WTC11 (cell line): Measurements from ENCODE around the gene PDSS2. TPM values are rescaled to one million over a fixed set of nuclear protein-coding genes. Genes with fewer than 3 reads are reported as not detected.
"Not testable (repeated sequence)": the region's sequence is repeated elsewhere in the genome, so short reads cannot be mapped to it uniquely, and the experiment has no call there.

Source experiments
- ATAC-seq: fragments of 200-7000 bp; cut with Tn5 transposase; 2 replicates; pipeline ENCODE4 v1.10.0; 2021; ENCODE audit warnings: mild to moderate bottlenecking, moderate library complexity
- CTCF ChIA-PET: fragments of 300-600 bp; sonication (Branson Sonifier 250); formaldehyde crosslinking; loops from one replicate; lab custom pipeline; 2021; ENCODE audit warnings: antibody characterized with exemption; lab: Charles Lee
- POLR2A ChIA-PET: fragments of 350-600 bp; sonication (Branson Sonifier 250); formaldehyde crosslinking; loops from one replicate; lab custom pipeline; 2021; ENCODE audit warnings: antibody characterized with exemption; lab: Charles Lee
- DNase-seq: peaks from one replicate; pipeline ENCODE4 v3.0.0; 2021; ENCODE audit warnings: low spot score
- H3K27ac Mint-ChIP-seq: 2 replicates; pipeline ENCODE4 v1.8.0; 2021; ENCODE audit warnings: mixed read lengths
- H3K27me3 Mint-ChIP-seq: 2 replicates; pipeline ENCODE4 v1.8.0; 2021; ENCODE audit warnings: low read depth, mild to moderate bottlenecking, moderate library complexity, mixed read lengths
- H3K36me3 Mint-ChIP-seq: 2 replicates; pipeline ENCODE4 v1.8.0; 2021; ENCODE audit warnings: mixed read lengths
- H3K4me1 Mint-ChIP-seq: 2 replicates; pipeline ENCODE4 v1.8.0; 2022; ENCODE audit warnings: mixed read lengths
- H3K4me3 Mint-ChIP-seq: 2 replicates; pipeline ENCODE4 v1.8.0; 2021; ENCODE audit warnings: mild to moderate bottlenecking, moderate library complexity, mixed read lengths
- H3K9me3 Mint-ChIP-seq: 2 replicates; pipeline ENCODE4 v1.8.0; 2021; ENCODE audit warnings: mixed read lengths
- ATF6 ChIP-seq: sonication (generic); formaldehyde crosslinking; IDR thresholded peaks from 2 replicates; pipeline ENCODE4 v1.8.1; 2023; ENCODE audit warnings: mild to moderate bottlenecking, missing genetic modification reagents
- EMX1 ChIP-seq: fragments of 250-450 bp; sonication (Bioruptor Pico); IDR thresholded peaks from 2 replicates; pipeline ENCODE4 v1.8.0; 2021; ENCODE audit warnings: mild to moderate bottlenecking
- IRF2 ChIP-seq: sonication (generic); formaldehyde crosslinking; IDR thresholded peaks from 2 replicates; pipeline ENCODE4 v1.8.0; 2022; ENCODE audit warnings: low read depth, missing genetic modification reagents, borderline replicate concordance
- NFE2L1 ChIP-seq: sonication (generic); formaldehyde crosslinking; IDR thresholded peaks from 2 replicates; pipeline ENCODE4 v1.8.1; 2023; ENCODE audit warnings: missing genetic modification reagents
- NFYB ChIP-seq: sonication (generic); formaldehyde crosslinking; conservative IDR thresholded peaks from 2 replicates; pipeline ENCODE4 v1.8.0; 2022; ENCODE audit warnings: low read depth, missing genetic modification reagents
- NR1H2 ChIP-seq: sonication (generic); formaldehyde crosslinking; IDR thresholded peaks from 2 replicates; pipeline ENCODE4 v1.9.0; 2021; ENCODE audit warnings: mild to moderate bottlenecking, moderate library complexity, missing genetic modification reagents
- NR2C2 ChIP-seq: sonication (generic); formaldehyde crosslinking; IDR thresholded peaks from 2 replicates; pipeline ENCODE4 v1.8.0; 2022; ENCODE audit warnings: mild to moderate bottlenecking, missing genetic modification reagents
- RORB ChIP-seq: fragments of 250-450 bp; sonication (Bioruptor Pico); IDR thresholded peaks from 2 replicates; pipeline ENCODE4 v1.9.0; 2021; ENCODE audit warnings: mild to moderate bottlenecking
- SOX15 ChIP-seq: fragments of 250-450 bp; sonication (Bioruptor Pico); IDR thresholded peaks from 2 replicates; pipeline ENCODE4 v1.9.0; 2021; ENCODE audit warnings: mild to moderate bottlenecking
- TEAD4 ChIP-seq: sonication (generic); formaldehyde crosslinking; IDR thresholded peaks from 2 replicates; pipeline ENCODE4 v1.8.0; 2022; ENCODE audit warnings: mild to moderate bottlenecking, missing genetic modification reagents
- ZNF138 ChIP-seq: sonication (generic); formaldehyde crosslinking; conservative IDR thresholded peaks from 2 replicates; pipeline ENCODE4 v1.8.1; 2022; ENCODE audit warnings: mild to moderate bottlenecking, moderate library complexity, missing genetic modification reagents
- ZNF423 ChIP-seq: fragments of 250-450 bp; sonication (Bioruptor Pico); IDR thresholded peaks from 2 replicates; pipeline ENCODE4 v2.1.2; 2022; ENCODE audit warnings: mild to moderate bottlenecking, moderate library complexity
- total RNA-seq: library from RNA; stranded (reverse); gene quantifications from 3 replicates; pipeline ENCODE4 v1.2.3, GENCODE V29; 2021
- TF ChIP-seq, protein P1 (sequence below): sonication (generic); formaldehyde crosslinking; IDR thresholded peaks from 2 replicates; pipeline ENCODE4 v1.8.1; 2023; ENCODE audit warnings: mild to moderate bottlenecking, missing genetic modification reagents, moderate library complexity
- TF ChIP-seq, protein P2 (sequence below): sonication (generic); formaldehyde crosslinking; IDR thresholded peaks from 2 replicates; pipeline ENCODE4 v1.8.0; 2023; ENCODE audit warnings: missing genetic modification reagents
- TF ChIP-seq, protein P3 (sequence below): fragments of 250-450 bp; sonication (Bioruptor Pico); conservative IDR thresholded peaks from 2 replicates; pipeline ENCODE4 v1.9.0; 2021; ENCODE audit warnings: mild to moderate bottlenecking
- TF ChIP-seq, protein P4 (sequence below): sonication (generic); formaldehyde crosslinking; IDR thresholded peaks from 2 replicates; pipeline ENCODE4 v1.8.1; 2022; ENCODE audit warnings: low read depth, missing genetic modification reagents, borderline replicate concordance
- TF ChIP-seq, protein P5 (sequence below): sonication (generic); formaldehyde crosslinking; IDR thresholded peaks from 2 replicates; pipeline ENCODE4 v1.8.0; 2023; ENCODE audit warnings: mild to moderate bottlenecking, missing genetic modification reagents
- TF ChIP-seq, protein P6 (sequence below): sonication (generic); formaldehyde crosslinking; IDR thresholded peaks from 2 replicates; pipeline ENCODE4 v1.8.1; 2023; ENCODE audit warnings: mild to moderate bottlenecking, missing genetic modification reagents
- TF ChIP-seq, protein P7 (sequence below): fragments of 200-600 bp; IDR thresholded peaks from 2 replicates; pipeline ENCODE4 v1.8.0; 2022; ENCODE audit warnings: antibody characterized with exemption
- TF ChIP-seq, protein P8 (sequence below): fragments of 250-450 bp; sonication (Bioruptor Pico); IDR thresholded peaks from 2 replicates; pipeline ENCODE4 v1.8.0; 2021; ENCODE audit warnings: mild to moderate bottlenecking

The PDSS2 gene
- total RNA-seq, 1 experiment from 2014 or later, result 18.3 TPM

DNA sequence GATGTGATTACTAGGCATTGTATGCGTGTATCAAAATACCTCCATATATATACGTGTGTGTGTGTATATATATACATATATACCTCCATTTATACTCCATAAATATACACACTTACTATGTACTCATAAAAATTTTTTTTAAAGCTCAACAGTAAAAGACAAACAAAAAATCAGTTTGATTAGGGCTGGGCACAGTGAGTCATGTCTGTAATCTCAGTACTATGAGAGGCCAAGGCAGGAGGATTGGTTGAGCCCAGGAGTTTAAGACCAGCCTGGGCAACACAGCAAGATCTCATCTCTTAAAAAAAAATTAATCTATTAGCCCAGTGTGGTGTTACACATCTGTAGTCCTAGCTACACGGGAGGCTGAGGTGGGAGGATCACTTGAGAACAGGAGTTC lies 24.6 kb downstream of the PDSS2 start:
- ChIA-PET POLR2A (no interaction called here), CTCF (no interaction called here)
- Mint-ChIP-seq H3K9me3 (peaks cover 12% of the 10 kb centered on the region), H3K4me3 (no peak overlapping the region), H3K27me3 (no peaks in the 10 kb centered on the region), H3K27ac (no peak overlapping the region), H3K36me3 (no peaks in the 10 kb centered on the region; the same call in none of the 2 replicates), H3K4me1 (peaks cover 6% of the 10 kb centered on the region; the same call in 1 of the 2 replicates)
- TF ChIP-seq, protein P1, sequence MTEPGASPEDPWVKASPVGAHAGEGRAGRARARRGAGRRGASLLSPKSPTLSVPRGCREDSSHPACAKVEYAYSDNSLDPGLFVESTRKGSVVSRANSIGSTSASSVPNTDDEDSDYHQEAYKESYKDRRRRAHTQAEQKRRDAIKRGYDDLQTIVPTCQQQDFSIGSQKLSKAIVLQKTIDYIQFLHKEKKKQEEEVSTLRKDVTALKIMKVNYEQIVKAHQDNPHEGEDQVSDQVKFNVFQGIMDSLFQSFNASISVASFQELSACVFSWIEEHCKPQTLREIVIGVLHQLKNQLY (CRISPR knock-in tag), result no peak
- TF ChIP-seq NR1H2 (CRISPR knock-in tag) (no peak), RORB (no peak), SOX15 (no peak), NFYB (CRISPR knock-in tag) (no peak), TEAD4 (no peak), NR2C2 (CRISPR knock-in tag) (no peak), ZNF138 (CRISPR knock-in tag) (no peak), ATF6 (CRISPR knock-in tag) (no peak), ZNF423 (CRISPR knock-in tag) (no peak), EMX1 (CRISPR knock-in tag) (no peak), NFE2L1 (no peak), IRF2 (CRISPR knock-in tag) (no peak)
- TF ChIP-seq, protein P2, sequence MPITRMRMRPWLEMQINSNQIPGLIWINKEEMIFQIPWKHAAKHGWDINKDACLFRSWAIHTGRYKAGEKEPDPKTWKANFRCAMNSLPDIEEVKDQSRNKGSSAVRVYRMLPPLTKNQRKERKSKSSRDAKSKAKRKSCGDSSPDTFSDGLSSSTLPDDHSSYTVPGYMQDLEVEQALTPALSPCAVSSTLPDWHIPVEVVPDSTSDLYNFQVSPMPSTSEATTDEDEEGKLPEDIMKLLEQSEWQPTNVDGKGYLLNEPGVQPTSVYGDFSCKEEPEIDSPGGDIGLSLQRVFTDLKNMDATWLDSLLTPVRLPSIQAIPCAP (CRISPR knock-in tag), result no peak
- TF ChIP-seq, protein P3, sequence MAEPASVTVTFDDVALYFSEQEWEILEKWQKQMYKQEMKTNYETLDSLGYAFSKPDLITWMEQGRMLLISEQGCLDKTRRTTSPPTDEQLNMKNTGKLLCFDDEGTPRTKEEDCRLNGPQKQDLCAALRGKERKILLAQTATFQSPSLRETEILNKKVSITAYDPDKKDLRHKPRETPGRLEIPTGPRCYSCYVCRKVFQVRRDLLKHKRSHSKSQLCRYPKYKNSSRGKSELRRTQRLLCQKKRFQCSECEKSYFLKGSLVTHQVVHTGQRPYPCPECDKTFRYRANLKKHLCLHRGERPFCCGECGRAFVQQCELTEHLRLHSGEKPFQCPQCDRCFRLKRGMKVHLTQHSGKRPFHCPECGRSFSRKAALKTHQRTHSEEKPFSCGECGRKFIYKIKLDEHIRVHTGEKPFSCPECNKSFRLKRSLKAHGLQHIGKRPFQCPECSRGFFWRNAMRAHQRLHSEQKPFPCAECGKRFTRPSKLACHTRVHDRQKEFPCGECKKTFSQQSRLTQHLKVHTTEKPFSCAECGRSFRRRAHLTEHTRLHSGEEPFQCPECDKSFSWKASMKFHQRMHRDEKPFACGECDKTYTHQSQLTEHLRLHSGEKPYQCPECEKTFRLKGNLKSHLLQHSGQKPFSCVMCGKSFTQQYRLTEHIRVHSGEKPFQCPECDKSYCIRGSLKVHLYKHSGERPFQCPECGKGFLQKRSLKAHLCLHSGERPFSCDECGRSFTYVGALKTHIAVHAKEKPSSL, result no peak
- TF ChIP-seq, protein P4, sequence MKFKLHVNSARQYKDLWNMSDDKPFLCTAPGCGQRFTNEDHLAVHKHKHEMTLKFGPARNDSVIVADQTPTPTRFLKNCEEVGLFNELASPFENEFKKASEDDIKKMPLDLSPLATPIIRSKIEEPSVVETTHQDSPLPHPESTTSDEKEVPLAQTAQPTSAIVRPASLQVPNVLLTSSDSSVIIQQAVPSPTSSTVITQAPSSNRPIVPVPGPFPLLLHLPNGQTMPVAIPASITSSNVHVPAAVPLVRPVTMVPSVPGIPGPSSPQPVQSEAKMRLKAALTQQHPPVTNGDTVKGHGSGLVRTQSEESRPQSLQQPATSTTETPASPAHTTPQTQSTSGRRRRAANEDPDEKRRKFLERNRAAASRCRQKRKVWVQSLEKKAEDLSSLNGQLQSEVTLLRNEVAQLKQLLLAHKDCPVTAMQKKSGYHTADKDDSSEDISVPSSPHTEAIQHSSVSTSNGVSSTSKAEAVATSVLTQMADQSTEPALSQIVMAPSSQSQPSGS (CRISPR knock-in tag), result no peak
- TF ChIP-seq, protein P5, sequence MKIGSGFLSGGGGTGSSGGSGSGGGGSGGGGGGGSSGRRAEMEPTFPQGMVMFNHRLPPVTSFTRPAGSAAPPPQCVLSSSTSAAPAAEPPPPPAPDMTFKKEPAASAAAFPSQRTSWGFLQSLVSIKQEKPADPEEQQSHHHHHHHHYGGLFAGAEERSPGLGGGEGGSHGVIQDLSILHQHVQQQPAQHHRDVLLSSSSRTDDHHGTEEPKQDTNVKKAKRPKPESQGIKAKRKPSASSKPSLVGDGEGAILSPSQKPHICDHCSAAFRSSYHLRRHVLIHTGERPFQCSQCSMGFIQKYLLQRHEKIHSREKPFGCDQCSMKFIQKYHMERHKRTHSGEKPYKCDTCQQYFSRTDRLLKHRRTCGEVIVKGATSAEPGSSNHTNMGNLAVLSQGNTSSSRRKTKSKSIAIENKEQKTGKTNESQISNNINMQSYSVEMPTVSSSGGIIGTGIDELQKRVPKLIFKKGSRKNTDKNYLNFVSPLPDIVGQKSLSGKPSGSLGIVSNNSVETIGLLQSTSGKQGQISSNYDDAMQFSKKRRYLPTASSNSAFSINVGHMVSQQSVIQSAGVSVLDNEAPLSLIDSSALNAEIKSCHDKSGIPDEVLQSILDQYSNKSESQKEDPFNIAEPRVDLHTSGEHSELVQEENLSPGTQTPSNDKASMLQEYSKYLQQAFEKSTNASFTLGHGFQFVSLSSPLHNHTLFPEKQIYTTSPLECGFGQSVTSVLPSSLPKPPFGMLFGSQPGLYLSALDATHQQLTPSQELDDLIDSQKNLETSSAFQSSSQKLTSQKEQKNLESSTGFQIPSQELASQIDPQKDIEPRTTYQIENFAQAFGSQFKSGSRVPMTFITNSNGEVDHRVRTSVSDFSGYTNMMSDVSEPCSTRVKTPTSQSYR (CRISPR knock-in tag), result no peak
- TF ChIP-seq, protein P6, sequence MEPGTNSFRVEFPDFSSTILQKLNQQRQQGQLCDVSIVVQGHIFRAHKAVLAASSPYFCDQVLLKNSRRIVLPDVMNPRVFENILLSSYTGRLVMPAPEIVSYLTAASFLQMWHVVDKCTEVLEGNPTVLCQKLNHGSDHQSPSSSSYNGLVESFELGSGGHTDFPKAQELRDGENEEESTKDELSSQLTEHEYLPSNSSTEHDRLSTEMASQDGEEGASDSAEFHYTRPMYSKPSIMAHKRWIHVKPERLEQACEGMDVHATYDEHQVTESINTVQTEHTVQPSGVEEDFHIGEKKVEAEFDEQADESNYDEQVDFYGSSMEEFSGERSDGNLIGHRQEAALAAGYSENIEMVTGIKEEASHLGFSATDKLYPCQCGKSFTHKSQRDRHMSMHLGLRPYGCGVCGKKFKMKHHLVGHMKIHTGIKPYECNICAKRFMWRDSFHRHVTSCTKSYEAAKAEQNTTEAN (CRISPR knock-in tag), result no peak
- TF ChIP-seq, protein P7, sequence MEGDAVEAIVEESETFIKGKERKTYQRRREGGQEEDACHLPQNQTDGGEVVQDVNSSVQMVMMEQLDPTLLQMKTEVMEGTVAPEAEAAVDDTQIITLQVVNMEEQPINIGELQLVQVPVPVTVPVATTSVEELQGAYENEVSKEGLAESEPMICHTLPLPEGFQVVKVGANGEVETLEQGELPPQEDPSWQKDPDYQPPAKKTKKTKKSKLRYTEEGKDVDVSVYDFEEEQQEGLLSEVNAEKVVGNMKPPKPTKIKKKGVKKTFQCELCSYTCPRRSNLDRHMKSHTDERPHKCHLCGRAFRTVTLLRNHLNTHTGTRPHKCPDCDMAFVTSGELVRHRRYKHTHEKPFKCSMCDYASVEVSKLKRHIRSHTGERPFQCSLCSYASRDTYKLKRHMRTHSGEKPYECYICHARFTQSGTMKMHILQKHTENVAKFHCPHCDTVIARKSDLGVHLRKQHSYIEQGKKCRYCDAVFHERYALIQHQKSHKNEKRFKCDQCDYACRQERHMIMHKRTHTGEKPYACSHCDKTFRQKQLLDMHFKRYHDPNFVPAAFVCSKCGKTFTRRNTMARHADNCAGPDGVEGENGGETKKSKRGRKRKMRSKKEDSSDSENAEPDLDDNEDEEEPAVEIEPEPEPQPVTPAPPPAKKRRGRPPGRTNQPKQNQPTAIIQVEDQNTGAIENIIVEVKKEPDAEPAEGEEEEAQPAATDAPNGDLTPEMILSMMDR, result no peak
- TF ChIP-seq, protein P8, sequence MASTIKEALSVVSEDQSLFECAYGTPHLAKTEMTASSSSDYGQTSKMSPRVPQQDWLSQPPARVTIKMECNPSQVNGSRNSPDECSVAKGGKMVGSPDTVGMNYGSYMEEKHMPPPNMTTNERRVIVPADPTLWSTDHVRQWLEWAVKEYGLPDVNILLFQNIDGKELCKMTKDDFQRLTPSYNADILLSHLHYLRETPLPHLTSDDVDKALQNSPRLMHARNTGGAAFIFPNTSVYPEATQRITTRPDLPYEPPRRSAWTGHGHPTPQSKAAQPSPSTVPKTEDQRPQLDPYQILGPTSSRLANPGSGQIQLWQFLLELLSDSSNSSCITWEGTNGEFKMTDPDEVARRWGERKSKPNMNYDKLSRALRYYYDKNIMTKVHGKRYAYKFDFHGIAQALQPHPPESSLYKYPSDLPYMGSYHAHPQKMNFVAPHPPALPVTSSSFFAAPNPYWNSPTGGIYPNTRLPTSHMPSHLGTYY (CRISPR knock-in tag), result no peak
- no peak for DNase-seq
- ATAC-seq, result no peak

DNA sequence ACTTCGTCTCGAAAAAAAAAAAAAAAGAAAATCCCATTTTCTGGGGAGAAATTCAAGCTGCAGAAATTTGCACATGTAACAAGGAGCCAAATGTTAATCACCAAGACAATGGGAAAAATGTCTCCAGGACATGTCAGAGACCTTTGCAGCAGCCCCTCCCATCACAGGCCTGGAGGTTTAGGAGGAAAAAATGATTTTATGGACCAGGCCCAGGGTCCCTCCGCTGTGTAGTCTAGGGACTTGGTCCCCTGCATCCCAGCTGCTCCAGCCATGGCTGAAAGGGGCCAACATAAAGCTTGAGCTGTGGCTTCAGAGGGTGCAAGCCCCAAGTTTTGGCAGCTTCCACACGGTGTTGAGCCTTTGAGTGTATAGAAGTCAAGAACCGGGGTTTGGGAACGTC lies 33.4 kb downstream of the PDSS2 start:
- H3K4me1 Mint-ChIP-seq, H3K27me3 Mint-ChIP-seq, H3K4me3 Mint-ChIP-seq, ATAC-seq, H3K27ac Mint-ChIP-seq, CTCF ChIA-PET, DNase-seq, POLR2A ChIA-PET: not testable (repeated sequence)
- Mint-ChIP-seq H3K9me3 (peaks cover 48% of the 10 kb centered on the region), H3K36me3 (peaks cover 46% of the 10 kb centered on the region)
